DLD1 (cell line): ENCODE results near the gene NT5C2.
"Not testable (repeated sequence)": the region's sequence is repeated elsewhere in the genome, so short reads cannot be mapped to it uniquely, and the experiment has no call there.

ENCODE experiments used
- in situ Hi-C: cut with HindIII; loops from 2 replicates; pipeline ENCODE4 v1.10.0; 2017; ENCODE audit warnings: low sequenced_read_pairs

Gene NT5C2

DNA sequence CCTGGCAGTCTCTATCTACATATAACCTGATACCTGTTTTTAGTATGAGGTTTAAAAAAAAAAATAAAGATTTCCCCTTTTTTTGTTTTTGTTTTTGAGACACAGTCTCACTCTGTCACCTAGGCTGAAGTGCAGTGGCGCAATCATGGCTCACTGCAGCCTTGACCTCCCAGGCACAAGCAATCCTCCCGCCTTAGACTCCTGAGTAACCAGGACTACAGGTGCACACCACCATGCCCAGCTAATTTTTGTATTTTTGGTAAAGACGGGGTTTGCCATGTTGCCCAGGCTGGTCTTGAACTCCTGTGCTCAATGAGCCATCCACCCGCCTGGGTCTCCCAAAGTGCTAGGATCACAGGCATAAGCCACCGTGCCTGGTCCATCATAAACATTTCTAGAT, 25.5 kb downstream of the NT5C2 start:
- in situ Hi-C loops = not testable (repeated sequence)

DNA sequence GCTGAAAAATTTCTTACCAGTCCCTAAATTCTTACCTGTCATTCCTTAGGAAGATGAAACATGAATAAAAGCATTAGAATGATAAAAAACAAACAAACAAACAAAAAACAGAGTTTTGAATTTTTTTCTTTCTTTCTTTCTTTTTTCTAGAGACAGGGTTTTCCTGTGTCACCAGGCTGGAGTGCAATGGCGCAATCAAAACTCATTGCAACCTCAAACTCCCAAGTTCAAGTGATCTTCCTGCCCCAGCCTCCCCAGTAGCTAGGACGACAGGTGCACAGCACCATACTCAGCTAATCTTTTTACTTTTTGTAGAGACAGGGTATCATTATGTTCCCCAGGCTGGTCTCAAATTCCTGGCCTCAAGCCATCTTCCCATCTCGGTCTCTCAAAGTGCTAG, 26.5 kb downstream of the NT5C2 start:
- in situ Hi-C loops = no loop called here

DNA sequence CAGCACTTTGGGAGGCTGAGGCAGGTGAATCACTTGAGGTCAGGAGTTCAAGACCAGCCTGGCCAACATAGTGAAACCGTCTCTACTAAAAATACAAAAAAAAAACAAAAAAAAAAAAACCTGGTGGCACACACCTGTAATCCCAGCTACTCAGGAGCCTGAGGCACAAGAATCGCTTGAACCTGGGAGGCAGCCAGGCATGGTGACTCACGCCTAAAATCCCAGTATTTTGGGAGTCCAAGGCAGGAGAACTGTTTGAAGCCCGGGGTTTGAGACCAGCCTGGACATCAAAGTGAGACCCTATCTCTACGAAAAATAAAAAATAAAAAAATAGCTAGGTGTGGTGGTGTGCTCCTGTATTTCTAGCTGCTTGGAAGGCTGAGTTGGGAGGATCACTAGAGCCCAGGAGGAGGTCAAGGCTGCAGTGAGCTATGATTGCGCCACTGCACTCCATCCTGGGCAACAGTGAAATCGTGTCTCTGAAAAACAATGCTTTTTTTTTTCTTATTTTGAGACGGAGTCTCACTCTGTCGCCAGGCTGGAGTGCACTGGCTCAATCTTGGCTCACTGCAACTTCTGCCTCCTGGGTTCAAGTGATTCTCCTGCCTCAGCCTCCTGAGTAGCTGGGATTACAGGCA, 29.2 kb downstream of the NT5C2 start:
- in situ Hi-C loops = not testable (repeated sequence)

DNA sequence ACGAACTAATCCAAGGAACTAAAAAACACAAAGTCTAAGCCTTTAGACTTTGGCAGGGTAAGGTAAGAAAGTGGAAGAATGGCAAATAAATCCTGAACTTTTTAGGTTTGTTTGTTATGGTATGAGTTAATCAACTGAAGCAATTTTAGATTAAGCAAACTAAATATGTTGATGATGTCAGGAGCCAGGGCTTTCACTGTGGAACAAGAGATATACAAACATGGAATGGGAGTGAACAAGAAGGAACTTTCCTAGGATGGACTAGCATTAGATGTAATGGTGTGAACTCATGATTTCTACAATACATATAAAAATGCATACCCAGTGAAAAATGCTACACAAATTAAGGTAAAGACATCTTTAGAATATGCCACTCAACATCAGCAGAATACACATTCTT, 35.8 kb downstream of the NT5C2 start:
- in situ Hi-C loops = no loop called here

DNA sequence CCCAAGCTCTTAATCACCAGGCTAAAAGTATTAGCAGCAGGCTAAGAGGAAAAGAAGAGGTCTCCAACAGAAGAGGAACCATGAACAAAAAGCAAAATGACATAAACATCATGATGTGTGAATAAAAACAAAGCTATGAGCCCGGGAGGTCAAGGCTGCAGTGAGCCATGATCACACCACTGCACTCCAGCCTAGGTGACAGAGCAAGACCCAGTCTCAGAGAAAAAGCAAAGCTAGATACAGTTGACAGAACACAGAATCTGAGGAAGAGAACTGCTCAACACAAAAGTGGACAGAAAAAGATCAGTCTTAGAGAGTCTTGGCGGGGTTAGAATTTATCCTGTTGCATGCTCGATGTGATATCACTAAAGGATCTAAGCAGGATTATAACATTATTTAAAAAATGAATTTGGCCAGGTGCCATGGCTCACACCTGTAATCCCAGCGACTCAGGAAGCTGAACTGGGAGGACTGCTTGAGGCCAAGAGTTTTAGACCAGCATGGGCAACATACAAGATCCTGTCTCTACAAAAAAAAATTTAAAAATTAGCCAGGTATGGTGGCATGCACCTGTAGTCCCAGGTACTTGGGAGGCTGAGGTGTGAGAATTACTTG, 37.5 kb downstream of the NT5C2 start:
- in situ Hi-C loops = no loop called here

DNA sequence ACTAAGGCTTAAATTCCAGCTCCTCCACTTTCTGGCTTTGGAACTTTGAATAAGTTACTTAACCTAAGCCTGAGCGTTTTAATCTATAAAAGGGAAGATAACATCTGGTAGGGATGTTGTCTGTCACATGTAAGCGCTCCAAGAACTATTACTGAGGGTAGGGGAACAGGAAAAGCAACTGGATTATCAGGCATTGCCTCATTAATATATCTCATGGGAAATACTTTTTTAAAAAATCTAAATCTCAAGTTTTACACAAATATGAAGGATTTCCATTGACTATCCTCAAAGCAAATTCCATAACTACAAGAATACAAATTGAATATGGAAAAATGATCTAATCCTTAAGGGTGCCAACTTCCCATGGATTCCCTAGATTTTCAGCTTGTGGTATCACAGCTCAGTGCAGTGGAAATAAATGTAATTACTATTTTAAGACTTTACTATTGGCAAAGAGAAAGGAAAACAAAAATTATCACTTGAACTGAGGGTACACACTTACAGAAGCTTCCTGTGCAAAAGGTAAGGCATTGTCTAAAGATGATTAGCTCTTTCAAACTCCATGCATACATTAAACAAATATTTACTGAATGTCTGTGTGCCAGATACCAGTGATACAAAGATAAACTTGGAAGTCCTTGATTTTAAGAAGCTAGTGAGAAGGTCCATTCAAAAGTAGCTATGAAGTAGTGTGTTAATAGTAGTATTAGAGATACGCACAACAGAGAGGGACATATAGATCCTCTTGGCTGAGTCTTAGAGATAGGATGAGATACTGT, 38.4 kb downstream of the NT5C2 start:
- in situ Hi-C loops = loop anchor here (5.0 kb wide), 1 partner anchor 37 kb away; no protein-coding TSS in a partner anchor

DNA sequence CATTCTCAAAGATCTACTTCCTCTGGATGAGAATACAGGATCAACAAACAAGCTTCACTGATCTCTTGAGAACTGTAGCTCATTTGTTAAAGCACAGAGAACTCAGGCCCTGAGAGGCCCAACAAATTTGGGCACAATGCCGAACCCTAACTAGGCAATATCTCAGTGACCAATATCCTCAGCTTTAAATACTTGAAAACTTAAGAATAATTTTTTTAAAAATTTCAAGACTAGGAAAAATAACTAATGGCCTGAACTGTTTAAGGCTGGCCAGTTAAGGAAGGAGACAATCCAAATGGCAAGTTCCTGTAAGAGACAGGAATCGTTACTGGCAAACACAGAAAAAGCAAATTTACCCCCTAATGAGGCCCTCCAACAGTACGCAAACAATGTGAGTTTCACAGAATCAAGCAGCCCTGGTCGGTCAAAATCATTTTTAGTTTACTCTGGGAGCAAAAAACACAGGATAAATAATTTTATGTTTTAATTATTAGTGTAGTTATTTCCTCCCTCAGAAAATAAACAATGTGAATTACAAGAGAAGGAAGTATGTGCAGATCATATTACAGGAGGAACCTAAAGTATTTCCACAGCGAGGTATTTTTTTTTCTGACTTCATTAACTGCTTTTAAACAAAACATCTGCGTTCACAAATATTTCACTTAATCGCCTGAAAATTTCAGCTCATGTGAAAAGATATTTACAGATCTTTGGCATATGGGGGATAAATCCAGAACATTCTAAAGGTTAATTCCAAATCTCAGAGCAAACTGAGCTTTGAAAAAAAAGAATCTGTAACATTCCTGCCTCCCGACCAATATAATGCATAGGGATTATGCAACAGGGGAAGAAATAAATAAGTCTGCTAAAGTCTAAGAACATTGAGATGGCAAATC, 39.5 kb downstream of the NT5C2 start:
- in situ Hi-C loops = loop anchor here (5.0 kb wide), 1 partner anchor 36 kb away; no protein-coding TSS in a partner anchor

DNA sequence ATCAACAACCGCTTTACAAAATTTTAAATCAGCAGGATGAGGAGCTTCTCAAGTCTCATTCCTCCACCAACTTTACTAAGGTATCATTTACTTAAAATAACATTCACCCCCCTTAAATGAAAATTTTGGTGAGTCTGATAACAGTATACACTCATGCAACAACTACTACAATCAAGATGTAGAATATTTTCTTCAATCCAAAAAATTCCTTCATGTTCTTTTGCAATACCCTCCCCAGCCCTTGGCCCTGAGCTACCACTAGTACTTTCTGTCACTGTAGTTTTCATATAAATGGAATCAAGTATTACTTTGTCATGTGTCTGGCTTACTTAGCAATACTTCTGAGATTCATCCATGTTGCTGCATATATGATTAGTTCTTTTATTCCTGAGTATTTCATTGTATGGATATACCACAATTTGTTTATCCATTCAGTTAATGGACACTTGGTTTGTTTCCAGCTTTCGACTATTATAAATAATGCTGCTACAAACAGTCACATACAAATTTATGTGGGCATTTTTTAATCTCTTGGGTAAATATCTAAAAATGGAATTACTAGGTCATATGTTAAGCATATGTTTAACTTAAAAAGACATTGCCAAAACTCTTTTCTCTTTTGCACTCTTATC, 43.0 kb downstream of the NT5C2 start:
- in situ Hi-C loops = loop anchor here (5.0 kb wide), 1 partner anchor 33 kb away; no protein-coding TSS in a partner anchor

DNA sequence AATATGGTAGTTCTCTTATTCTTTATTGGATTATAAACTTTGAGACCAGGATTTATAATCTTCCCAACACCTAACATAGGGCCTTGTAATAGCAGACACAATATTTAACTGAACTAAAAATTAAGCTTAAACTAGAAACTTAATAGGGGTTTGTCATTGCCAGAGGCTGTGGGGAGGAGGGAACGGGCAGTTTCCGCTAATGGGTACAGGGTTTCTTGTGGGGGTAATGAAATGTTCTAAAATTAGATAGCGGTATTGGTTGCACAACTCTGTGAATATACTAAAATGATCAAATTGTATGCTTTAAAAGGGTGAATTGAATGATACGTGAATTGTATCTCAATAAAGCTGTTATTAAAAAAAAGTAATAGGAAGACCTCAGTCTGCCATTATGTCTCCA, 45.4 kb downstream of the NT5C2 start:
- in situ Hi-C loops = no loop called here

DNA sequence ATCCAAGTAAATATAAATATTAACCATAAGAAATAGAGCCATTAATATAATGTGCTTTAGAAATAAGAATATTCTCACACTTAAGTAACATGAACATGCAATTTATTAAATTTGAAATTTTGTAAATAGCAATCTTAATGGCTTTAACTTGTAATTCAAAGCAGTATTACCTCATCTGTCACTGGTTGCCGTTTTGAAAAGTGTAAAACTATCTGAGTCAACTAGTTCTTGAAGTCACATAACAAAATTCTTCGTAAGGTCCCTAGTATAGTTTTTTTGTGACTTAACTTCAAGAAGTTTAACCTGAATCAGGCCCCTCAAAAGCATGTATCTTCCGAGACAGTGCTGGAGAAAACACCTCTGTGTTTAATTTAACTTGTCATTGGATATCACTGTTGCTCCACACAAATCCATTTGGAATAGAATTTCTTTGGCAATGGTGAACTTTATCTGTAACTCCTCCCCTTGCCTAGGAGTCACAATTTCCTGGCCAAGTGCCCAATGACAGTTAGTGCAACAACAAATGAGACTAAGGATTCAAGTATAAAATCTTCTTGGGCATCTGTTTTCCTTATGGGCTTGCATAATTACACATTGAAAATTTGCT, 47.1 kb downstream of the NT5C2 start:
- in situ Hi-C loops = no loop called here

DNA sequence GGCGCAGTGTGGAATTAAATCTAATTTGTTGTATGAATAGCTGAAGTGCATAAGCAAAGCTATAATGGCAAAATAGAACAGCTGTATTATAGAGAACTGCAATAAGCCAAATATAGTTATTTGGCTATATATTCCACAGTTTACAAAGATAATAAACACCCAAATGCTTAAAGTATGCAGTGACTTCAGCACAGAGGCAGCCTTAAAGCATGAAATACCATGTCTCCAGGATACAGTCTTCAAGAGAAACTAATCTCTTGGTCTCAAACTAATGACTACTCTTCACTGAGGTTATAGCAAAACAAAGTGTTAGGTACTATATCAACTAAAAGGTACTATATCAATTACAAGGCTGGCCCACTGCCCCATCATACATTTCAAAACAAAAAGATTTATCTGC, 48.0 kb downstream of the NT5C2 start:
- in situ Hi-C loops = no loop called here

DNA sequence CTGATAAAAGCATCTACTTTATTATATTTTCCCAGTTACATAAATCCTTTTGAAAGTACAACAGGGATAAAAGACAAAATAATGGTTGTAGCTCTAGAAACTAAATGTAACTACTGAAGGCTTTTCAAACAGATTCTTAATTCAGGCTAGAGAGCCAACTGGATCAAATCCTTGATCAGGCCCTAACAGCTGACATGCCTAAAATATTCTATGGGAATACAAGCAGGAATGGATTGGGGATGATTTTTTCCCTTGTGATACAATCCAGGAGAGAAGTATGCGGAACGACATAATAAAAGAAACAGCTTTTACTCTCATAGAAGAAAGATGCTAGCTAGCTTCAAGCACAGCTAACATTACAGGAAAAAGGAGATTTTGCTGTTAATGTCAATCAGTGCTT, 49.0 kb downstream of the NT5C2 start:
- in situ Hi-C loops = loop anchor here (5.0 kb wide), 1 partner anchor 98 kb away; no protein-coding TSS in a partner anchor

DNA sequence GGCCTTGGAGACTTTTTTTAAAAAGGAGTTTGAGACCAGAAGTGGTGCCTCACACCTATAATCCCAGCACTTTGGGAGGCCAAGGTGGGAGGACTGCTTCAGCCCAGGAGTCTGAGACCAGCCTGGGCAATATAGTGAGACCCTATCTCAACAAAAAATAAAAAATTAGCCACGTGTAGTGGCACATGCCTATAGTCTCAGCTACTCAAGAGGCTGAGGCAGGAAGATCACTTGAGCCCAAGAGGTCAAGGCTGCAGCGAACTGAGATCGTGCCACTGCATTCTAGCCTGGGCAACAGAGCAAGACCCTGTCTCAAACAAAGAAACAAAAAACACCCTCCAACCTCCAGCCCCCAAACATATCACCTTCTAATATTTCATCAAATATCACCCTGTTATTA, 49.4 kb downstream of the NT5C2 start:
- in situ Hi-C loops = loop anchor here (5.0 kb wide), 1 partner anchor 99 kb away; no protein-coding TSS in a partner anchor

DNA sequence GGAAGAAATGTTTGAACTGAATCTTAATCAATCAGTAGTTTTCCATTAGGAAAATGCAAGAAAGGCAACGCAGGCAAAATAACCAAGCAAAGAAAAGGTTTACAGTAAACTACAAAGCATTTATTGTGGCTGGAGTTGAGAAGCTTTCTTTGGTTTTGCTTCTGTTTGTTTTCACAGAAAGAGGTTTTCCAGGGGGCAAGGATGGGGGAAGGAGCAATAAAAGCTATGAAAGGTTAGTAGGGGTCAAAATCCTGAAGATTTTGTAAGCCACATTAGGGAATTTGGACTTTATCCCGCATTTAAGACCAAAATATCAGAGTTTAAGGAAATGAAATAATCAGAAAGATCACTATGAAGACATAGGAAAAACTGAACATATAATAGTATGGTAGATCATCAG, 51.1 kb downstream of the NT5C2 start:
- in situ Hi-C loops = loop anchor here (5.0 kb wide), 1 partner anchor 100 kb away; no protein-coding TSS in a partner anchor

DNA sequence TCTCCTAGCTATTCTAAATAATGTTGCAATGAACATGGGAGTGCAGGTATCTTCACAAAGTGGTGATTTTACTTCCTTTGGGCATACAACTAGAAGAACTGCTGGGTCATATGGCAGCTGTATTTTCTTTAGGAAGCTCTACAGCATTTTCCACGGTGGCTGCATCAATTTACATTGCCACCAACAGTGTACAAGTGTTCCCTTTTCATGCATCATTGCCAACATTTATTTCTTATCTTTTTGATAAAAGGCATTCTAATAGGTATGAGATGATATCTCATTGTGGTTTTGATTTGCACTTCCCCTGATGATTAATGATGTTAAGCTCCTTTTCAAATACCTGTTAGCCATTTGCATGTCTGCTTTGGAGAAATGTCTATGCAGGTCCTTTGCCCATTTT, 52.6 kb downstream of the NT5C2 start:
- in situ Hi-C loops = loop anchor here (5.0 kb wide), 1 partner anchor 102 kb away; no protein-coding TSS in a partner anchor

DNA sequence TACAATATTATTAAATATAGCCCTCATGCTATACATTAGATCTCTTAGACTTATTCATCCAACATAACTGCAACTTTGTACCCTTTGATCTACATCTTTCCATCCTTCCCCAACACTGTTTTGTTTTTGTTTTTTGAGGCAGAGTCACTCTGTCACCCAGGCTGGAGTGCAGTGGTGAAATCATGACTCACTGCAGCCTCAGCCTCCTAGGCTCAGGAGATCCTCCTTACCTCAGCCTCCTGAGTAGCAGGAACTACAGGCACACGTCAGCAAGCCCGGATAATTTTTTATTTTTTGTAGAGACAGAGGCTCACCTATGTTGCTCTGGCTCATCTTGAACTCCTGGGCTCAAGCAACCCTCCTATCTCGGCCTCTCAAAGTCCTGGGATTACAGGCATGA, 53.3 kb downstream of the NT5C2 start:
- in situ Hi-C loops = loop anchor here (5.0 kb wide), 1 partner anchor 102 kb away; no protein-coding TSS in a partner anchor

DNA sequence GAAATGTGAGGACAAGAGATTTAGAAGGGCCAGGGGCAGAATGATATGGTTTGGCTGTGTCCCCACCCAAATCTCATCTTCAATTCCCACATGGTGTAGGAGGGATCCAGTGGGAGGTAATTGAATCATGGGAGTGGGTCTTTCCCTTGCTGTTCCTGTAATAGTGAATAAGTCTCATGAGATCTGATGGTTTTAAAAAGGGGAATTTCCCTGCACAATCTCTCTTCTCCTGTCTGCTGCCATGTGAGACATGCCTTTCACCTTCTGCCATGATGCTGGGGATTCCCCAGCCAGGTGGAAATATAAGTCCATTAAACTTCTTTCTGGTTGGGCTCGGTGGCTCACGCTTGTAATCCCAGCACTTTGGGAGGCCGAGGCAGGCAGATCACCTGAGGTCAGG, 57.9 kb downstream of the NT5C2 start:
- in situ Hi-C loops = not testable (repeated sequence)

DNA sequence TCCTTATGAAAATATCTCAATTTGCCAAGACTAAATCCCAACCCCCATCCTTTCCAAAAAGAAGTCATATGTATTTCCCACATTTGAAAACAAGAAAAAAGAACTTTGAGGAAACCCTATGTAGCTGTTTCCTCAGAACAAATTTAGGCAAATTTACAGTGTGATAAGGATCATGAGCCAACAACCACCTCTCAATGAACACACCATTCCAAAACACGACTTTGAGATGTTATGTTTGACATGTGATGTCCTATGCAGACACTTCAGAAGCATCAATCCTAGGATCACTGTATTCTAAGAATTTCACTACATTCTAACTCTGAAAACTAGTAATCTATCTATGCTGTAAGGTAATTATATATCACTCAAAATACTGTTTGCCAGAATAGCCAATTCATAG, 62.2 kb downstream of the NT5C2 start:
- in situ Hi-C loops = no loop called here

DNA sequence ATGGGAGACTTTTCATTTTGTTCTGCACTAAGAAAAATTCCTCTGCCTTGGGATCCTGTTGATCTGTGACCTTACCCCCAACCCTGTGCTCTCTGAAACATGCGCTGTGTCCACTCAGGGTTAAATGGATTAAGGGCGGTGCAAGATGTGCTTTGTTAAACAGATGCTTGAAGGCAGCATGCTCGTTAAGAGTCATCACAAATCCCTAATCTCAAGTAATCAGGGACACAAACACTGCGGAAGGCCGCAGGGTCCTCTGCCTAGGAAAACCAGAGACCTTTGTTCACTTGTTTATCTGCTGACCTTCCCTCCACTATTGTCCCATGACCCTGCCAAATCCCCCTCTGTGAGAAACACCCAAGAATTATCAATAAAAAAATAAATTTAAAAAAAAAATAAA, 62.9 kb downstream of the NT5C2 start:
- in situ Hi-C loops = not testable (repeated sequence)

DNA sequence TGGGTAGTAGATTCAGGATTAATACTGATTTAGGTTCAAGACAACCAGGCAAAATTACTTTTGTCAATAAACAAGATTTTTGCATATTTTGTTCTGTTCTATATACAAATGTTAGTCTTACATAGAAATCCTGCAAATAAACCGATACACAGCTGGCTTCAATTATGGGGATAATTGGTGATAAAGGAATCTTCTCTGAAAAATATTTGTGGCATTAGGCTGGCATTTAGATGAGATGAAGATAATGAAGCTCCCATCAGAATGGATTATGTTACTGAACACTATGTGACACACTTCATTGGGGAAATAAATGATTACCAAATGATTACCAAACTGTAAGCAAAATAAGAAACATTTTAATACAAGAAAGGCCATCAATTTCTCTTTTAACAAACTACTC, 65.8 kb downstream of the NT5C2 start:
- in situ Hi-C loops = no loop called here
